HG03571 (cell line): ENCODE measurements around the gene ZNF112.
"Not testable (repeated sequence)": the region's sequence is repeated elsewhere in the genome, so short reads cannot be mapped to it uniquely, and the experiment has no call there.

Experiments
- ATAC-seq: cut with Tn5 transposase; IDR thresholded peaks from one replicate; pipeline ENCODE4 v1.9.1; 2021; ENCODE audit not compliant: unreplicated experiment

The ZNF112 gene

GRCh38 chr19:44356383-44357111 lies at the start of gene ZNF112:
Gene ZNF112, minus strand, starts transcription at chr19:44356680. Its CDS starts 16,141 bp downstream, at chr19:44340539.
- ATAC-seq, result no peak

DNA sequence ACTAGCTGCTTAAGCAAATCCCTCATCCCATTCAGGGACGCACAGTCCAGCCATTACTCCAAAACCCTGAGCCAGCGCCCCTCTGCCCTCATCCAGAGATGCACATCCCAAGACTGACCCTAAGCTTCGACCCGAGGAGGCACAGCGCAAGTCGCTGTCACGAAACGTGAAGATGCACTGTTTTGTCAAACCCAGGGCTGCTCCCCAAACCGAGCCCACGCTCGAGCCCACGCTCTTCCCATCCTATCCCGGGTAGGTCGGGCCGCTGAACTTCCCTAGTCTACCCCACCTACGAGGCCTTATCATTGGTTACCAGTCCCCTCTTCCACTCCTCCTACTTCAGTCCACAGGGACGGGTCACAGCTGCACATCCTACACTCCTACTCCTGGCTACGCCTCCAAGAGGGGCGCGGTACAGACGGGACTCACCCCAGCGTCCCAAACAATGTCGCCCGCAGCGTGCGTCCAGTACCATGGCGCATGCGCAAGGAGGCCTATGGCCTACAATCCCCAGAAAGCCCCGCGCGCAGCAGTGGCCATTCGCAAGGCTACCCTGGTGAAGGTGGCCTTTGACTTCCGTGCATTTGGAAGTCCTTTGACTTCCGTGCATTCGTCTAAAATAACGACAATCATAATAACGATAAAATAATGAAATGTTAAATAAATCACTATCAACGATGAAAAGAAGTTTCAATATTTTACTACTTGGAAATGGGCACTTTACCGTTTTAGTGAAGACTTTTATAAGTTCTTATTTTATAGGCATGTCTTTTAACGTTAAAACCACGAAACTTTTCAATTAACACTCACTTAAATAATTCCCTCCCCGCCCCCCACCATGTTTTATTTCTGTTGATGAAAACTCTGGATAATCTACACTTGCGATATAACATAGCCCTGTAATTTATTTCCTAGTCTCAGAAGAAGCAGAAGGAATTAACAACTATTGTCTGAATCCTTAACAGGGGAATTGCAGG lies 44.9 kb upstream of the ZNF112 start, which contains the start of gene ZNF285:
TSS of gene ZNF285 (minus strand) at position 470 of the 977 bp plus-strand sequence. CDS start 4,395 bp downstream, outside the sequence.
- no peak for ATAC-seq

GRCh38 chr19:44389268-44389667 lies 32.8 kb upstream of the ZNF112 start:
- not testable (repeated sequence) for ATAC-seq

GRCh38 chr19:44374789-44375188 lies 18.3 kb upstream of the ZNF112 start:
- no peak for ATAC-seq

GRCh38 chr19:44371815-44372480 lies 15.5 kb upstream of the ZNF112 start:
- no peak for ATAC-seq

GRCh38 chr19:44367024-44367423 lies 10.5 kb upstream of the ZNF112 start:
- ATAC-seq, result no peak

DNA sequence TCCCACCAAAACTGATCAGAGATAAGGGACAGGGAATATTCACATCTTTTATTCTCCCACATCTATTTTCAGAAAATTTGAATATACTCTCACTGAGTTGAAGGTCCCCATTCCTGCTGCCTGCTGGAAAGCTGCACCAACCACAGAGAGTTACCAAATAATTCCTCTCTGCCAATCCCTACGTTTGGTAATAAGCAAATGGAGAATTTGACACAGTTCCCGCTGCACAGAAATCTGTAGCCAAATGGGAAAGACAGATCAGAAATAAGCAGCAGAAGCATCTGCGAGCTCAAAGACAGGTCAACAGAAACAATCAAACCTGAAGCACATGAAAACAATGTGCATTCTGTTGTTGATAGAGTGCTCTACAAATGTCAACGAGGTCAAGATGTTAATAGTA lies 9.9 kb downstream of the ZNF112 start:
- no peak for ATAC-seq

- ATAC-seq, result no peak
Measured at GRCh38 chr19:44345959-44346358, 10.5 kb downstream of the ZNF112 start.

GRCh38 chr19:44344255-44344654 lies 12.2 kb downstream of the ZNF112 start:
- ATAC-seq, result no peak

- no peak for ATAC-seq
Measured at GRCh38 chr19:44341794-44342193, 14.7 kb downstream of the ZNF112 start.

- not testable (repeated sequence) for ATAC-seq
Measured at GRCh38 chr19:44334639-44335038, 21.8 kb downstream of the ZNF112 start.

GRCh38 chr19:44332145-44332544 lies 24.3 kb downstream of the ZNF112 start:
- ATAC-seq, result no peak

DNA sequence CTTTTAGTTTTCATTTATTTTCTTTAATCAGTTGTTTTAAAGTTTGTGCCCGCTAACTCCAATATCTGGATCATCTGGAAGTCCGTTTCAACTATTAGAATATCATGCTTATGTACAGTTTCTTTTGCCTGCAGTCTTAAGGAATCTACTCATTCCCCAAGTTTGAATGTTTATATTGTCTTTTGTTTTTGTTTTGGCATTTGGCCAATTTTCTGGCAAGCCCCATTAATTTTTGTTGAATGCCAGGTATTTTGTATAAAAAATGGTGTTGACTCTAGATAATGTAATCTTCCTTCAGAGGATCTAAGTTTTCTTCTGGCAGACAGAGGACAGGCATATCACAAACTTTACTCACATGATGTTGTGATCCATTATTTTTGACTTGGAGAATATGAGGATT lies 40.6 kb downstream of the ZNF112 start:
- ATAC-seq, result no peak

DNA sequence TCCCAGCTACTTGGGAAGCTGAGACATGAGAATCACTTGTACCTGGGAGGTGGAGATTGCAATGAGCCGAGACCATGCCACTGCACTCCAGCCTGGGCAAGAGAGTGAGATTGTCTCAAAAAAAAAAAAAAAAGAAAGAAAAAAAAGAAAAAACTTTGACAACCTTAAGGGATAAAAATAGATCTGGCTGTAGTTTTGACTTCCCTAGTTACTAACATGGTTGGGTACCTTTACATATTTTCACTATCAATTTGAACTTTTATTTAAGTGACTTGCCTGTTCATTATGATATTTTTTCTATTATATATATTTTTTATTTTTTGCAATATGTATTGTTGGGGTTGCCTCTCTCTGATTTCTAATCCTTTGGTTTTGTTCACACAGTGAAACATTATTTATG lies 43.2 kb downstream of the ZNF112 start:
- no peak for ATAC-seq

DNA sequence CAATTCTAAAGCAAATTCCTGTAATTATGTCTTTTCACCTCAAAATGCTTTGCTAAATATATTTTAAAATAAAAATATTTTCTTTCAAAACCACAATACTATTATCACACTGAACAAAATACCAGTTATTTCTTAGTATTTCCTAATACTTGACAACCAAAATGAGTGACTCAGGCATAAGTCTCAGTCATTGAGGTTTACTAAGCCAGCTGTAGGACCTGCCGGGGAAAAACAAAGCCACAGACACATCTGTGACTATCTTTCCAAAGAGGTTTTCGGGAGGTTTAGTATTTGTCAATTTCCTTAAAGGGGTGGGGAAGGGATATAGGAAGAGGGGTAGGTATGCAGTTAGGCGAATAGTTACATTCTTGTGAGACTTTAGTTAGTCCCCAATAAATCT lies 48.5 kb downstream of the ZNF112 start:
- no peak for ATAC-seq

GRCh38 chr19:44306283-44306682 lies 50.2 kb downstream of the ZNF112 start:
- no peak for ATAC-seq

DNA sequence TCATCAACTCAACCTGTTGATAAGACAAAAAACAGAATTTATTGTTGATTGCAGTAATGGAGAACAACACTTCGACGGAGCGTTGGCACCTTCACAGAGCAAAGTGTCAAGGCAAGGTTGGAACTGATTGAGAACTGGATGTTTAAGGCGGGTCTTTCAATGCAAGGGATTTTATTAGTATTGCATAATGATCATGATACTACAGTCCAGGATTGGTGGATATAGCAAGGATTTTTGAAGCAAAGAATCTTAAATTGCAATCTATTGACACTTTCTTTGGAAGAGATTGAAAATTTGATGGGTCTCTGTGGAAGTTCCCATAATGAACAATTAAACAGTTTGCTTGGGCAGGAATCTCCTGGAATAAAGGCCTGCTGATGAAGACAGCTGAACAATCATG lies 51.0 kb downstream of the ZNF112 start:
- no peak for ATAC-seq

GRCh38 chr19:44304659-44305193 lies 51.8 kb downstream of the ZNF112 start, which contains the start of gene ZNF235:
Gene ZNF235, minus strand, starts transcription at chr19:44305025. Its CDS starts 1,621 bp downstream, at chr19:44303404.
- peak; percentile 80 for ATAC-seq

GRCh38 chr19:44303976-44304568 lies 52.4 kb downstream of the ZNF112 start:
- no peak for ATAC-seq

DNA sequence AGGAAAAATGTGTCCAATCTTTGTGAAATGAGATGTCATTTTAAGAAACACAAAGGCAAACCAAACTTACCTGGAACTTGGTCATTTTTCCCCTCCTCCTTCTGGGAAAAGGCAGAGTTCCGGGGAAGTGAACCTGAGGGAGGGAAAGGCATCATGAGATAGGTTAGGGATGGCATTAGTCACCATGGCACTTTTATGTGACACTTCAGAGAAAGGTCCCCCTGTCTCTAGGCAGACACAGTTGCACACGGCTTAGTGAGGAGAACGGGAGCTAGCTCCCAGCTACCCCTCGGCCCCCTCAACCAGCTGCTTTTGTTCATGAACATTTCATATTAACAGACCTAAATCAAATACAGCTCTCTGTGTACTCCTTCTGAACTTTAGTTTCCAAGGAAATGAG lies 53.2 kb downstream of the ZNF112 start:
- no peak for ATAC-seq
